Smooth muscle cell (in vitro differentiated cells): ENCODE results near the gene ZNF488. TPM values are rescaled to one million over a fixed set of nuclear protein-coding genes. Genes with fewer than 3 reads are reported as not detected.

ENCODE experiments used
- DNase-seq: peaks from one replicate; lab custom pipeline; 2025; ENCODE audit not compliant: unreplicated experiment; lab: John Stamatoyannopoulos, UW
- H2AFZ ChIP-seq: fragments of 200-600 bp; sonication (generic); 2 replicates; pipeline ENCODE4 v1.6.0; 2016; ENCODE audit warnings: antibody characterized with exemption, low read depth, mild to moderate bottlenecking
- H3F3A ChIP-seq: fragments of 200-600 bp; sonication (generic); 2 replicates; pipeline ENCODE4 v1.6.0; 2017; ENCODE audit warnings: antibody characterized with exemption, low read depth
- H3K27ac ChIP-seq: fragments of 200-600 bp; sonication (generic); 2 replicates; pipeline ENCODE4 v1.5.1; 2016; ENCODE audit warnings: low read depth, mild to moderate bottlenecking
- H3K27me3 ChIP-seq: fragments of 200-600 bp; sonication (generic); 2 replicates; pipeline ENCODE4 v1.6.1; 2016; ENCODE audit warnings: low read depth, mild to moderate bottlenecking
- H3K36me3 ChIP-seq: fragments of 200-600 bp; sonication (generic); 2 replicates; pipeline ENCODE4 v1.5.1; 2016; ENCODE audit warnings: low read depth
- H3K4me1 ChIP-seq: fragments of 200-600 bp; sonication (generic); 2 replicates; pipeline ENCODE4 v1.5.1; 2016; ENCODE audit warnings: low read depth
- H3K4me2 ChIP-seq: fragments of 200-600 bp; sonication (generic); 2 replicates; pipeline ENCODE4 v1.6.0; 2016; ENCODE audit warnings: mild to moderate bottlenecking
- H3K4me3 ChIP-seq: fragments of 200-600 bp; sonication (generic); 2 replicates; pipeline ENCODE4 v1.5.1; 2016; ENCODE audit warnings: mild to moderate bottlenecking
- H3K79me2 ChIP-seq: fragments of 200-600 bp; sonication (generic); 2 replicates; pipeline ENCODE4 v1.6.0; 2016; ENCODE audit warnings: low read depth, mild to moderate bottlenecking
- H3K9ac ChIP-seq: fragments of 200-600 bp; sonication (generic); 2 replicates; pipeline ENCODE4 v1.6.0; 2016; ENCODE audit warnings: low read depth
- H3K9me3 ChIP-seq: fragments of 200-600 bp; sonication (generic); replicated peaks from 2 replicates; pipeline ENCODE4 v1.5.1; 2016; ENCODE audit warnings: low read depth
- H4K20me1 ChIP-seq: fragments of 200-600 bp; sonication (generic); 2 replicates; pipeline ENCODE4 v1.6.0; 2016; ENCODE audit warnings: low read depth
- CTCF ChIP-seq: fragments of 200-600 bp; sonication (generic); IDR thresholded peaks from 2 replicates; pipeline ENCODE4 v1.5.1; 2017; ENCODE audit warnings: borderline replicate concordance, mild to moderate bottlenecking, antibody characterized with exemption; ENCODE audit not compliant: insufficient read depth, poor library complexity, severe bottlenecking
- WGBS: methylation state at CpG from one replicate; pipeline ENCODE4 v1.1.7; 2016; ENCODE audit warnings: low lambda C conversion rate; 5-methylcytosine and 5-hydroxymethylcytosine counted together
- polyA plus RNA-seq: library from polyadenylated mRNA; unstranded; fragments of >200 nt; fragmentation: Nextera tagmentation; extraction: Ambion mirVana; gene quantifications from 2 replicates; pipeline ENCODE4 v1.2.1, GENCODE V29; 2016
- total RNA-seq: library from RNA; depleted of rRNA; stranded (reverse); fragments of >200 nt; gene quantifications from 2 replicates; pipeline ENCODE4 v1.2.3, GENCODE V29; 2014

Gene ZNF488
- total and polyA plus RNA-seq, 2 experiments from 2014 or later: 1.1 TPM; not detected in 1

- no peak overlapping the region for H2AFZ ChIP-seq
- WGBS: 94% methylated on average over 12 of the region's 12 CpGs
- no peaks in the 10 kb centered on the region for H3K4me1 ChIP-seq
- H3F3A ChIP-seq: no peaks in the 10 kb centered on the region
- H3K36me3 ChIP-seq: no peaks in the 10 kb centered on the region
- H3K27ac ChIP-seq: no peak overlapping the region
- H3K27me3 ChIP-seq: no peaks in the 10 kb centered on the region
- H3K79me2 ChIP-seq: no peaks in the 10 kb centered on the region
- H3K4me3 ChIP-seq: no peak overlapping the region
- H3K4me2 ChIP-seq: no peak overlapping the region
- H3K9me3 ChIP-seq: no peaks in the 10 kb centered on the region
- no peak for TF ChIP-seq CTCF
- H3K9ac ChIP-seq: no peak overlapping the region
- no peak for DNase-seq
- H4K20me1 ChIP-seq: no peaks in the 10 kb centered on the region
These were observed 26.9 kb downstream of the ZNF488 start for GRCh38 chr10:47357131-47357582.

- Histone ChIP-seq H2AFZ (no peak overlapping the region), H3F3A (no peaks in the 10 kb centered on the region), H3K27me3 (no peaks in the 10 kb centered on the region), H4K20me1 (no peaks in the 10 kb centered on the region), H3K36me3 (no peaks in the 10 kb centered on the region), H3K4me3 (no peak overlapping the region), H3K79me2 (no peaks in the 10 kb centered on the region), H3K4me1 (no peaks in the 10 kb centered on the region), H3K9me3 (no peaks in the 10 kb centered on the region), H3K27ac (no peak overlapping the region), H3K4me2 (no peak overlapping the region), H3K9ac (no peak overlapping the region)
- TF ChIP-seq CTCF: no peak
- WGBS: 86% methylated on average over 5 of the region's 5 CpGs
- no peak for DNase-seq
These were observed 27.4 kb downstream of the ZNF488 start for GRCh38 chr10:47356708-47357107.

GRCh38 chr10:47354900-47355299 is 29.2 kb downstream of the ZNF488 start:
- no peaks in the 10 kb centered on the region for H3K27me3 ChIP-seq
- no peaks in the 10 kb centered on the region for H4K20me1 ChIP-seq
- no peak for TF ChIP-seq CTCF
- H3K79me2 ChIP-seq: no peaks in the 10 kb centered on the region
- DNase-seq: no peak
- H3K9ac ChIP-seq: no peak overlapping the region
- no peak overlapping the region for H3K27ac ChIP-seq
- no peak overlapping the region for H3K4me3 ChIP-seq
- H3K4me1 ChIP-seq: no peaks in the 10 kb centered on the region
- H3K9me3 ChIP-seq: no peaks in the 10 kb centered on the region
- no peak overlapping the region for H3K4me2 ChIP-seq
- 84% methylated on average over 1 of the region's 1 CpG for WGBS
- no peaks in the 10 kb centered on the region for H3F3A ChIP-seq
- no peaks in the 10 kb centered on the region for H3K36me3 ChIP-seq
- no peak overlapping the region for H2AFZ ChIP-seq

- no peak overlapping the region for H3K4me2 ChIP-seq
- no peak for DNase-seq
- H3K4me3 ChIP-seq: no peak overlapping the region
- H3F3A ChIP-seq: no peaks in the 10 kb centered on the region
- no peak overlapping the region for H3K27ac ChIP-seq
- H3K4me1 ChIP-seq: no peaks in the 10 kb centered on the region
- no peaks in the 10 kb centered on the region for H4K20me1 ChIP-seq
- H3K9ac ChIP-seq: no peak overlapping the region
- 70% methylated on average over 4 of the region's 4 CpGs for WGBS
- no peaks in the 10 kb centered on the region for H3K79me2 ChIP-seq
- no peaks in the 10 kb centered on the region for H3K27me3 ChIP-seq
- no peak for TF ChIP-seq CTCF
- no peaks in the 10 kb centered on the region for H3K36me3 ChIP-seq
- H2AFZ ChIP-seq: no peak overlapping the region
- no peaks in the 10 kb centered on the region for H3K9me3 ChIP-seq
These were observed 29.9 kb downstream of the ZNF488 start for GRCh38 chr10:47354165-47354564.
